ENCODE results near the gene OR4Q3. TPM values are rescaled to one million over a fixed set of nuclear protein-coding genes. Genes with fewer than 3 reads are reported as not detected.
"Not testable (repeated sequence)": the region's sequence is repeated elsewhere in the genome, so short reads cannot be mapped to it uniquely, and the experiment has no call there.

OR4Q3 gene
- total RNA-seq, 1 donor from 2014 or later, result not detected

DNA sequence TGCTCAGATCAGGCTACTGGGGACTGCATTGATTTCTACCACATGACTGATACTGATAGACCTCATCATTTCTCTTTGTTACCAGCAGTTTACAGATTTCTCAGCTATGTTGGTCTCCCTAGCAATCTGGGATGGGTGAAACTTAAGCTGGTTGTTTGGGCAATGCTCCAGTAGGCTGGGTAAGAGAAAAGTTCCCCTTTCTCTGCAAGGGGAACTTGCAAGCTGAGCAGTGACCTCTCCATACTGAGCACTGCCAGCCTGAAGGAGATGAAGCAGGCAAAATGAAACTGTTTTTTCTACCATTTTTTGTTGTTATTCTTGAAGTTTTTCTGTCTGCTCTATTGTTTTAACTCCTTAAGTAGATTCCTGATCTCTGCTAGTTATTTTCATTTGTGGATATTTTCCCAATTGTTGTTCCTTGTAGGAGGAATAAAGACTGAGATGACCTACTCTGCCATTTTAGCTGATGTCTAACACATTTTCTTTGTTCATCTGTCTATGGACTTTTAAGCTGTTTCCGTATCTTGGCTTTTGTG, 28.6 kb downstream of the OR4Q3 start:
- Histone ChIP-seq H3K36me3 (ENCODE audit: insufficient read depth, low read length) (no peaks in the 10 kb centered on the region), H2AFZ (ENCODE audit: low read depth, low read length) (no peak overlapping the region), H3K27ac (ENCODE audit: low read depth, low read length) (no peak overlapping the region), H3K9me3 (ENCODE audit: insufficient read depth, low read depth, low read length) (peaks cover 9% of the 10 kb centered on the region), H3K27me3 (ENCODE audit: insufficient read depth, low read length) (no peaks in the 10 kb centered on the region), H3K79me2 (ENCODE audit: insufficient read depth, low read length) (no peaks in the 10 kb centered on the region), H3K9ac (ENCODE audit: low read length) (no peak overlapping the region), H3K4me2 (ENCODE audit: low read length) (no peak overlapping the region), H3K4me3 (ENCODE audit: insufficient read depth, low read depth, low read length) (no peak overlapping the region), H3K4me1 (ENCODE audit: insufficient read depth, low read length) (no peaks in the 10 kb centered on the region), H4K20me1 (ENCODE audit: insufficient read depth, low read length) (no peaks in the 10 kb centered on the region)
- Mint-ChIP-seq H3K27me3 (ENCODE audit: low read depth, unreplicated experiment) (no peaks in the 10 kb centered on the region), H3K9me3 (ENCODE audit: unreplicated experiment) (peaks cover 5% of the 10 kb centered on the region), H3K36me3 (ENCODE audit: low read depth, unreplicated experiment) (no peaks in the 10 kb centered on the region), H3K27ac (ENCODE audit: unreplicated experiment) (no peak overlapping the region), H3K4me1 (ENCODE audit: low read depth, unreplicated experiment) (no peaks in the 10 kb centered on the region), H3K4me3 (ENCODE audit: unreplicated experiment) (no peak overlapping the region)
- DNase-seq (ENCODE audit: low read depth) (no peak), FAIRE-seq (no peak)
- TF ChIP-seq EZH2 (IDR thresholded peaks at IDR 0.05; ENCODE audit: insufficient read depth, low read length), result no peak
- TF ChIP-seq, protein P1, sequence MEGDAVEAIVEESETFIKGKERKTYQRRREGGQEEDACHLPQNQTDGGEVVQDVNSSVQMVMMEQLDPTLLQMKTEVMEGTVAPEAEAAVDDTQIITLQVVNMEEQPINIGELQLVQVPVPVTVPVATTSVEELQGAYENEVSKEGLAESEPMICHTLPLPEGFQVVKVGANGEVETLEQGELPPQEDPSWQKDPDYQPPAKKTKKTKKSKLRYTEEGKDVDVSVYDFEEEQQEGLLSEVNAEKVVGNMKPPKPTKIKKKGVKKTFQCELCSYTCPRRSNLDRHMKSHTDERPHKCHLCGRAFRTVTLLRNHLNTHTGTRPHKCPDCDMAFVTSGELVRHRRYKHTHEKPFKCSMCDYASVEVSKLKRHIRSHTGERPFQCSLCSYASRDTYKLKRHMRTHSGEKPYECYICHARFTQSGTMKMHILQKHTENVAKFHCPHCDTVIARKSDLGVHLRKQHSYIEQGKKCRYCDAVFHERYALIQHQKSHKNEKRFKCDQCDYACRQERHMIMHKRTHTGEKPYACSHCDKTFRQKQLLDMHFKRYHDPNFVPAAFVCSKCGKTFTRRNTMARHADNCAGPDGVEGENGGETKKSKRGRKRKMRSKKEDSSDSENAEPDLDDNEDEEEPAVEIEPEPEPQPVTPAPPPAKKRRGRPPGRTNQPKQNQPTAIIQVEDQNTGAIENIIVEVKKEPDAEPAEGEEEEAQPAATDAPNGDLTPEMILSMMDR (IDR thresholded peaks at IDR 0.05; ENCODE audit: insufficient read depth, low read depth, low read length), result no peak

DNA sequence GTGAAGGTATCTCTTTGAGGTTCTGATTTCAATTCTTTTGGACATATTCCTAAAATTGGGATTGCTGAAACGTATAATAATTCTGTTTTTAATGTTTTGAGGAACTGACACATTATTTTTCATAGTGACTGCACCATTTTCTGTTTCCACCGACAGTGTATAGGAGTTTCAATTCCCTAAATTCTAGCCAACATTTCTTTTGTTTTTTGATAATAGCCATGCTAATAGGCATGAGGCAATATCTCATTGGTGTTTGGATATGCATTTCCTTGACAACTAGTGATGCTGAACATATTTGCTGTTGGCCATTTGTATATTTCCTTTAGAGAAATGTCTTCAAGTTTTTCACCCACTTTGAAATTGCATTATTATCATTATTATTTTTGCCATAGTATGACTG, 29.1 kb downstream of the OR4Q3 start:
- H3K36me3 Mint-ChIP-seq (ENCODE audit: low read depth, unreplicated experiment); H4K20me1 ChIP-seq (ENCODE audit: insufficient read depth, low read length); H3K4me3 ChIP-seq (ENCODE audit: insufficient read depth, low read depth, low read length); H3K9ac ChIP-seq (ENCODE audit: low read length); H3K27me3 Mint-ChIP-seq (ENCODE audit: low read depth, unreplicated experiment); H3K9me3 ChIP-seq (ENCODE audit: insufficient read depth, low read depth, low read length); H3K4me1 Mint-ChIP-seq (ENCODE audit: low read depth, unreplicated experiment); H3K4me2 ChIP-seq (ENCODE audit: low read length); H3K36me3 ChIP-seq (ENCODE audit: insufficient read depth, low read length); H3K27ac ChIP-seq (ENCODE audit: low read depth, low read length); H3K4me1 ChIP-seq (ENCODE audit: insufficient read depth, low read length); H3K9me3 Mint-ChIP-seq (ENCODE audit: unreplicated experiment); H2AFZ ChIP-seq (ENCODE audit: low read depth, low read length); H3K4me3 Mint-ChIP-seq (ENCODE audit: unreplicated experiment); DNase-seq (ENCODE audit: low read depth); H3K79me2 ChIP-seq (ENCODE audit: insufficient read depth, low read length); H3K27me3 ChIP-seq (ENCODE audit: insufficient read depth, low read length); H3K27ac Mint-ChIP-seq (ENCODE audit: unreplicated experiment): not testable (repeated sequence)
- FAIRE-seq, result peak; percentile 56

DNA sequence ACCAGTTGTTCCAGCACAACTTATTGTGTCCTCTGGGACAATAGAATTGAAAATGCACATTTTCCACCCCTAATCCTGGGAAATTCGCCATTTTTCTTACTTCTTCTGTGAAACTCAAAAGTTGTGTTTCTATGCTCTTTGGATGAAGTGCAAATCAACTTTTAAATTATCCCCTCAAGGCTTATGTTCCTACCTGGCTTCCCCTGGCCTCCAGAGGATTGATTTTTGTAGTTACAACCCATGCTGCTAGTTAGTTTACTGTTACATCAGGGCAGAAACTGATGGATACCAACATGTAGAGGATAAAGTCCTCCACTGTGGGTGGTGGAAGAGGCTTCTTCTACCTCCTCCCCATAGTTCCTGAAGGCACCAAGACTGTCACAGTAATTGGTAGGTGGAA, 29.8 kb downstream of the OR4Q3 start, which contains the start of gene OR4M1:
OR4M1 (plus strand) TSS at position 301 of the 400 bp plus-strand sequence. CDS start 6,819 bp downstream, outside the sequence.
- not testable (repeated sequence) for H3K9me3 Mint-ChIP-seq (ENCODE audit: unreplicated experiment); H3K4me2 ChIP-seq (ENCODE audit: low read length); H3K27me3 ChIP-seq (ENCODE audit: insufficient read depth, low read length); H3K36me3 ChIP-seq (ENCODE audit: insufficient read depth, low read length); H4K20me1 ChIP-seq (ENCODE audit: insufficient read depth, low read length); H3K79me2 ChIP-seq (ENCODE audit: insufficient read depth, low read length); FAIRE-seq; H3K4me3 Mint-ChIP-seq (ENCODE audit: unreplicated experiment); H3K27me3 Mint-ChIP-seq (ENCODE audit: low read depth, unreplicated experiment); H3K4me3 ChIP-seq (ENCODE audit: insufficient read depth, low read depth, low read length); H2AFZ ChIP-seq (ENCODE audit: low read depth, low read length); H3K9ac ChIP-seq (ENCODE audit: low read length); H3K4me1 Mint-ChIP-seq (ENCODE audit: low read depth, unreplicated experiment); H3K27ac Mint-ChIP-seq (ENCODE audit: unreplicated experiment); H3K27ac ChIP-seq (ENCODE audit: low read depth, low read length); DNase-seq (ENCODE audit: low read depth); H3K36me3 Mint-ChIP-seq (ENCODE audit: low read depth, unreplicated experiment); H3K4me1 ChIP-seq (ENCODE audit: insufficient read depth, low read length)
- H3K9me3 ChIP-seq (ENCODE audit: insufficient read depth, low read depth, low read length), result peaks cover 11% of the 10 kb centered on the region

All from astrocyte (in vitro differentiated cells and primary cell).